ENCODE data around the gene SND1.

SND1 gene

GRCh38 chr7:127928852-127929251 is 276.9 kb downstream of the SND1 start:
- H3K27me3 ChIP-seq (ENCODE audit: insufficient read depth, low read length) = no peaks in the 10 kb centered on the region
- H3K9me3 ChIP-seq (ENCODE audit: low read length) = peaks cover 9% of the 10 kb centered on the region
- H3K36me3 ChIP-seq (ENCODE audit: insufficient read depth, low read length) = peaks cover 23% of the 10 kb centered on the region
- H3K4me1 ChIP-seq (ENCODE audit: insufficient read depth, low read length) = peaks cover 20% of the 10 kb centered on the region
- H3K4me3 ChIP-seq (ENCODE audit: low read length) = no peak overlapping the region
- no peak overlapping the region for H2AFZ ChIP-seq (ENCODE audit: low read depth, low read length)

- H3K4me3 ChIP-seq (ENCODE audit: low read length) = no peak overlapping the region
- peaks cover 20% of the 10 kb centered on the region for H3K4me1 ChIP-seq (ENCODE audit: insufficient read depth, low read length)
- no peak overlapping the region for H2AFZ ChIP-seq (ENCODE audit: low read depth, low read length)
- peaks cover 9% of the 10 kb centered on the region for H3K9me3 ChIP-seq (ENCODE audit: low read length)
- H3K27me3 ChIP-seq (ENCODE audit: insufficient read depth, low read length) = no peaks in the 10 kb centered on the region
- peaks cover 23% of the 10 kb centered on the region for H3K36me3 ChIP-seq (ENCODE audit: insufficient read depth, low read length)
Measured at GRCh38 chr7:127930341-127931328, 278.6 kb downstream of the SND1 start.

- peaks cover 23% of the 10 kb centered on the region for H3K36me3 ChIP-seq (ENCODE audit: insufficient read depth, low read length)
- H3K4me3 ChIP-seq (ENCODE audit: low read length) = no peak overlapping the region
- peaks cover 16% of the 10 kb centered on the region for H3K4me1 ChIP-seq (ENCODE audit: insufficient read depth, low read length)
- H2AFZ ChIP-seq (ENCODE audit: low read depth, low read length) = no peak overlapping the region
- H3K9me3 ChIP-seq (ENCODE audit: low read length) = peaks cover 9% of the 10 kb centered on the region
- H3K27me3 ChIP-seq (ENCODE audit: insufficient read depth, low read length) = no peaks in the 10 kb centered on the region
Measured at GRCh38 chr7:127932076-127932475, 280.1 kb downstream of the SND1 start.

GRCh38 chr7:127932496-127932895 is 280.5 kb downstream of the SND1 start:
- Histone ChIP-seq H3K36me3 (ENCODE audit: insufficient read depth, low read length) (peaks cover 23% of the 10 kb centered on the region), H3K4me3 (ENCODE audit: low read length) (no peak overlapping the region), H3K27me3 (ENCODE audit: insufficient read depth, low read length) (no peaks in the 10 kb centered on the region), H2AFZ (ENCODE audit: low read depth, low read length) (no peak overlapping the region), H3K9me3 (ENCODE audit: low read length) (peaks cover 9% of the 10 kb centered on the region), H3K4me1 (ENCODE audit: insufficient read depth, low read length) (peaks cover 19% of the 10 kb centered on the region)

GRCh38 chr7:127933146-127933545 is 281.2 kb downstream of the SND1 start:
- peaks cover 9% of the 10 kb centered on the region for H3K9me3 ChIP-seq (ENCODE audit: low read length)
- no peak overlapping the region for H2AFZ ChIP-seq (ENCODE audit: low read depth, low read length)
- no peaks in the 10 kb centered on the region for H3K27me3 ChIP-seq (ENCODE audit: insufficient read depth, low read length)
- no peak overlapping the region for H3K4me3 ChIP-seq (ENCODE audit: low read length)
- peaks cover 23% of the 10 kb centered on the region for H3K36me3 ChIP-seq (ENCODE audit: insufficient read depth, low read length)
- H3K4me1 ChIP-seq (ENCODE audit: insufficient read depth, low read length) = peaks cover 20% of the 10 kb centered on the region

- peaks cover 18% of the 10 kb centered on the region for H3K4me1 ChIP-seq (ENCODE audit: insufficient read depth, low read length)
Measured at GRCh38 chr7:127934711-127935110, 282.7 kb downstream of the SND1 start.

GRCh38 chr7:127935847-127936376 is 283.9 kb downstream of the SND1 start:
- Histone ChIP-seq H2AFZ (ENCODE audit: low read depth, low read length) (no peak overlapping the region), H3K9me3 (ENCODE audit: low read length) (peaks cover 6% of the 10 kb centered on the region), H3K36me3 (ENCODE audit: insufficient read depth, low read length) (peaks cover 7% of the 10 kb centered on the region), H3K4me3 (ENCODE audit: low read length) (no peak overlapping the region), H3K27me3 (ENCODE audit: insufficient read depth, low read length) (no peaks in the 10 kb centered on the region), H3K4me1 (ENCODE audit: insufficient read depth, low read length) (peaks cover 28% of the 10 kb centered on the region)

More at GRCh38 chr7:127934711-127935110, 282.7 kb downstream of the SND1 start:
- Histone ChIP-seq H3K4me3 (ENCODE audit: low read length) (no peak overlapping the region), H3K36me3 (ENCODE audit: insufficient read depth, low read length) (peaks cover 17% of the 10 kb centered on the region), H2AFZ (ENCODE audit: low read depth, low read length) (no peak overlapping the region), H3K9me3 (ENCODE audit: low read length) (peaks cover 9% of the 10 kb centered on the region), H3K27me3 (ENCODE audit: insufficient read depth, low read length) (no peaks in the 10 kb centered on the region)

- H2AFZ ChIP-seq (ENCODE audit: low read depth, low read length) = no peak overlapping the region
- no peaks in the 10 kb centered on the region for H3K36me3 ChIP-seq (ENCODE audit: insufficient read depth, low read length)
- H3K27me3 ChIP-seq (ENCODE audit: insufficient read depth, low read length) = no peaks in the 10 kb centered on the region
- no peak overlapping the region for H3K4me3 ChIP-seq (ENCODE audit: low read length)
- no peaks in the 10 kb centered on the region for H3K9me3 ChIP-seq (ENCODE audit: low read length)
- peaks cover 37% of the 10 kb centered on the region for H3K4me1 ChIP-seq (ENCODE audit: insufficient read depth, low read length)
Measured at GRCh38 chr7:127937066-127937680, 285.2 kb downstream of the SND1 start.

- Histone ChIP-seq H2AFZ (ENCODE audit: low read depth, low read length) (no peak overlapping the region), H3K27me3 (ENCODE audit: insufficient read depth, low read length) (no peaks in the 10 kb centered on the region), H3K4me3 (ENCODE audit: low read length) (no peak overlapping the region), H3K36me3 (ENCODE audit: insufficient read depth, low read length) (no peaks in the 10 kb centered on the region), H3K4me1 (ENCODE audit: insufficient read depth, low read length) (peaks cover 31% of the 10 kb centered on the region), H3K9me3 (ENCODE audit: low read length) (no peaks in the 10 kb centered on the region)
Measured at GRCh38 chr7:127938588-127938987, 286.6 kb downstream of the SND1 start.

GRCh38 chr7:127940381-127941160 is 288.6 kb downstream of the SND1 start:
- peaks cover 41% of the 10 kb centered on the region for H3K4me1 ChIP-seq (ENCODE audit: insufficient read depth, low read length)
- H2AFZ ChIP-seq (ENCODE audit: low read depth, low read length) = no peak overlapping the region
- no peaks in the 10 kb centered on the region for H3K36me3 ChIP-seq (ENCODE audit: insufficient read depth, low read length)
- H3K4me3 ChIP-seq (ENCODE audit: low read length) = no peak overlapping the region
- H3K27me3 ChIP-seq (ENCODE audit: insufficient read depth, low read length) = no peaks in the 10 kb centered on the region
- H3K9me3 ChIP-seq (ENCODE audit: low read length) = no peaks in the 10 kb centered on the region

- H3K4me3 ChIP-seq (ENCODE audit: low read length) = no peak overlapping the region
- no peaks in the 10 kb centered on the region for H3K9me3 ChIP-seq (ENCODE audit: low read length)
- no peaks in the 10 kb centered on the region for H3K27me3 ChIP-seq (ENCODE audit: insufficient read depth, low read length)
- H2AFZ ChIP-seq (ENCODE audit: low read depth, low read length) = no peak overlapping the region
- peaks cover 44% of the 10 kb centered on the region for H3K4me1 ChIP-seq (ENCODE audit: insufficient read depth, low read length)
- H3K36me3 ChIP-seq (ENCODE audit: insufficient read depth, low read length) = no peaks in the 10 kb centered on the region
Measured at GRCh38 chr7:127941476-127942210, 289.6 kb downstream of the SND1 start.

Data from neuron (in vitro differentiated cells).